Measurements from ENCODE around the gene SMIM27. TPM values are rescaled to one million over a fixed set of nuclear protein-coding genes. Genes with fewer than 3 reads are reported as not detected.
A peak's percentile ranks its signal among the peaks of the same experiment; 100 is the strongest.

The SMIM27 gene
- total and polyA plus RNA-seq, 2 of the 13 experiments (the other 11 are each of a cell fraction or from before 2014, with no cell fraction given): 17.9 to 19.0 TPM

- peak; percentile 99 for TF ChIP-seq GABPB1 (CRISPR knock-in tag; IDR thresholded peaks at IDR 0.05)
- TF ChIP-seq ZZZ3 (CRISPR knock-in tag; IDR thresholded peaks at IDR 0.05; ENCODE audit: borderline replicate concordance): peak; percentile 77; the same call in 1 of the 2 replicates
- TF ChIP-seq YY1 (IDR thresholded peaks at IDR 0.05; ENCODE audit: insufficient read depth, insufficient replicate concordance, low read depth, low read length): peak; percentile 64
- no peak for TF ChIP-seq RERE (CRISPR knock-in tag; IDR thresholded peaks at IDR 0.05; ENCODE audit: low read depth)
- peak; percentile 99 for TF ChIP-seq ZBTB14 (CRISPR knock-in tag; IDR thresholded peaks at IDR 0.05)
- peak; percentile 75 for TF ChIP-seq MED1 (CRISPR knock-in tag; IDR thresholded peaks at IDR 0.05)
- TF ChIP-seq IKZF5 (CRISPR knock-in tag; IDR thresholded peaks at IDR 0.05): peak; percentile 65; the same call in 1 of the 2 replicates
- peak; percentile 44; the same call in 1 of the 2 replicates for TF ChIP-seq ZSCAN25 (CRISPR knock-in tag; IDR thresholded peaks at IDR 0.05)
- peak; percentile 93 for TF ChIP-seq SAP130 (CRISPR knock-in tag; IDR thresholded peaks at IDR 0.05; ENCODE audit: low read depth)
- peak; percentile 62; the same call in 1 of the 2 replicates for TF ChIP-seq ZNF446 (CRISPR knock-in tag; IDR thresholded peaks at IDR 0.05)
- TF ChIP-seq ZNF205 (CRISPR knock-in tag; IDR thresholded peaks at IDR 0.05): no peak; the same call in 1 of the 2 replicates
- TF ChIP-seq ATF1 (CRISPR knock-in tag; IDR thresholded peaks at IDR 0.05): peak; percentile 98
- TF ChIP-seq CREM (IDR thresholded peaks at IDR 0.05): peak; percentile 98
- peak; percentile 83 for TF ChIP-seq CREM (CRISPR knock-in tag; IDR thresholded peaks at IDR 0.05)
- TF ChIP-seq ZNF816 (CRISPR knock-in tag; IDR thresholded peaks at IDR 0.05; ENCODE audit: borderline replicate concordance): 0 out of 2 replicates have a peak, but pooled peaks have one; percentile 62
- TF ChIP-seq ZBTB38 (CRISPR knock-in tag; IDR thresholded peaks at IDR 0.05): peak; percentile 68; the same call in 1 of the 2 replicates
- TF ChIP-seq SNAPC5 (CRISPR knock-in tag; IDR thresholded peaks at IDR 0.05; ENCODE audit: borderline replicate concordance): peak; percentile 75; the same call in 1 of the 2 replicates
- TF ChIP-seq SMAD3 (CRISPR knock-in tag; IDR thresholded peaks at IDR 0.05): peak; percentile 38; the same call in 1 of the 2 replicates
- no peak for TF ChIP-seq ZFYVE20 (CRISPR knock-in tag; IDR thresholded peaks at IDR 0.05; ENCODE audit: borderline replicate concordance, low read depth)
- peak; percentile 52; the same call in 1 of the 2 replicates for TF ChIP-seq FOXP4 (CRISPR knock-in tag; IDR thresholded peaks at IDR 0.05)
Observed at GRCh38 chr9:32572900-32573523, 20.9 kb downstream of the SMIM27 start, which contains the start of gene NDUFB6 (continued).

All from HepG2 (cell line).